Activated CD8-positive, alpha-beta memory T cell treated with anti-CD3 and anti-CD28 coated beads for 48 hours (primary cell): ENCODE measurements around the gene AMN1.
"Not testable (repeated sequence)": the region's sequence is repeated elsewhere in the genome, so short reads cannot be mapped to it uniquely, and the experiment has no call there.

Experiments used
- DNase-seq, 3 experiments: peaks; one replicate each; pipeline ENCODE4 v3.0.0-alpha.2; 2020; ENCODE audit warnings: low read depth in 2 of 3, low spot score in 2 of 3

Gene AMN1

GRCh38 chr12:31733549-31734432 lies 5.0 kb upstream of the AMN1 start:
- DNase-seq: not testable (repeated sequence)

- peak in 2 of 3 experiments; percentile 29 to 38 for DNase-seq
Observed at GRCh38 chr12:31732926-31733548, 4.2 kb upstream of the AMN1 start.

- not testable (repeated sequence) for DNase-seq
Observed at GRCh38 chr12:31731203-31731602, 2.4 kb upstream of the AMN1 start.

GRCh38 chr12:31729705-31730104 lies 884 bp upstream of the AMN1 start:
- DNase-seq: no peak

- DNase-seq: no peak
Observed at GRCh38 chr12:31728289-31728916, 418 bp downstream of the AMN1 start.

GRCh38 chr12:31727192-31727591 lies 1.6 kb downstream of the AMN1 start:
- DNase-seq: no peak

- no peak for DNase-seq
Observed at GRCh38 chr12:31726575-31726974, 2.2 kb downstream of the AMN1 start.

GRCh38 chr12:31724557-31724956 lies 4.3 kb downstream of the AMN1 start:
- no peak for DNase-seq

GRCh38 chr12:31722580-31722979 lies 6.2 kb downstream of the AMN1 start:
- no peak for DNase-seq

GRCh38 chr12:31718542-31719198 lies 10.2 kb downstream of the AMN1 start:
- DNase-seq: not testable (repeated sequence)

GRCh38 chr12:31716998-31717397 lies 11.8 kb downstream of the AMN1 start:
- not testable (repeated sequence) for DNase-seq

GRCh38 chr12:31715283-31715825 lies 13.5 kb downstream of the AMN1 start:
- no peak for DNase-seq

GRCh38 chr12:31714406-31715271 lies 14.2 kb downstream of the AMN1 start:
- no peak for DNase-seq

- DNase-seq: no peak
Observed at GRCh38 chr12:31712877-31713276, 15.9 kb downstream of the AMN1 start.

- DNase-seq: no peak
Observed at GRCh38 chr12:31710021-31710818, 18.6 kb downstream of the AMN1 start.

- not testable (repeated sequence) for DNase-seq
Observed at GRCh38 chr12:31708118-31708517, 20.7 kb downstream of the AMN1 start.

- DNase-seq: no peak
Observed at GRCh38 chr12:31705621-31706020, 23.2 kb downstream of the AMN1 start.

- no peak for DNase-seq
Observed at GRCh38 chr12:31702047-31702446, 26.8 kb downstream of the AMN1 start.

GRCh38 chr12:31689921-31690320 lies 38.9 kb downstream of the AMN1 start:
- not testable (repeated sequence) for DNase-seq
